ENCODE data around the gene SPAG9.

SPAG9 gene

DNA sequence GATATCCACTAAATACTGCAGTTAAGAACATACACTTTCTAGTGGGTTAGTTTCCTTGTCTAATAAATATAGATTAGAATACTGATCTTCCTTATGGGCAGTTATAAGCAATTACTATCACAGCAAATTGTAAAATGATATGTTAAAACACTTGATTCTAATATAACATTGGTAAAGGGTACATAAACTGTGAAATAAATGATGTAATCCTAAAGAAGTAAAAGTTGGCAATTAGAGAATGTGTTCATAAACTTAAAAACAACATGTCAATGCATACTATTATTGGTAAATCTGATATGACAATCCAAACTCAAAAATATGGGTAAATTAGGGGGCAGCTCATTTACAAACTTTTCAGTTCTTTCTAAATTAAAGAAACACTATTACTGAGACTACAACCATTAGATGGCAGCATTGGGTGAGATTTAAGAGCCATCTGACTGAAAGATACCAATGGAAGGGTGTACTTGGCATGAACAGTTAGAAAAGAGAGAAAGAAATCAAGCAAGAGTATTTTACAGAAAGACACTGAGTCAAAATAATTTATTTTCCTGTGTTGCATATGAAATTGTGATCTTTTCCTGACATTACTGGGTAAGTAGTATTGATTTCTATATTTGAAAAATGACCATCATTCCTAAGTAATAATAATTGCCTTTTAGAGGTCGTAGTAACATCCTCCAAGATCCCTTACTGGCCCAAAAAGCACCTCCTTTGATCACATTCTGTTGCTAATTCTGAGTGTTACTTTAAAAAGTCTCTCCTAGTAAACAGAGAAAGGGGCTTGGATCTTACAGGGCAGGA lies 119.6 kb downstream of the SPAG9 start:
- Histone ChIP-seq H3K9me3 (ENCODE audit: severe bottlenecking) (no peaks in the 10 kb centered on the region), H3K4me1 (ENCODE audit: insufficient read depth, poor library complexity, severe bottlenecking) (no peaks in the 10 kb centered on the region), H3K27me3 (ENCODE audit: insufficient read depth, poor library complexity, severe bottlenecking) (no peaks in the 10 kb centered on the region), H3K4me3 (ENCODE audit: severe bottlenecking) (no peak overlapping the region), H3K27ac (ENCODE audit: poor library complexity, severe bottlenecking) (no peak overlapping the region), H3K36me3 (ENCODE audit: low read depth) (peaks cover 87% of the 10 kb centered on the region)
- TF ChIP-seq, protein P1, sequence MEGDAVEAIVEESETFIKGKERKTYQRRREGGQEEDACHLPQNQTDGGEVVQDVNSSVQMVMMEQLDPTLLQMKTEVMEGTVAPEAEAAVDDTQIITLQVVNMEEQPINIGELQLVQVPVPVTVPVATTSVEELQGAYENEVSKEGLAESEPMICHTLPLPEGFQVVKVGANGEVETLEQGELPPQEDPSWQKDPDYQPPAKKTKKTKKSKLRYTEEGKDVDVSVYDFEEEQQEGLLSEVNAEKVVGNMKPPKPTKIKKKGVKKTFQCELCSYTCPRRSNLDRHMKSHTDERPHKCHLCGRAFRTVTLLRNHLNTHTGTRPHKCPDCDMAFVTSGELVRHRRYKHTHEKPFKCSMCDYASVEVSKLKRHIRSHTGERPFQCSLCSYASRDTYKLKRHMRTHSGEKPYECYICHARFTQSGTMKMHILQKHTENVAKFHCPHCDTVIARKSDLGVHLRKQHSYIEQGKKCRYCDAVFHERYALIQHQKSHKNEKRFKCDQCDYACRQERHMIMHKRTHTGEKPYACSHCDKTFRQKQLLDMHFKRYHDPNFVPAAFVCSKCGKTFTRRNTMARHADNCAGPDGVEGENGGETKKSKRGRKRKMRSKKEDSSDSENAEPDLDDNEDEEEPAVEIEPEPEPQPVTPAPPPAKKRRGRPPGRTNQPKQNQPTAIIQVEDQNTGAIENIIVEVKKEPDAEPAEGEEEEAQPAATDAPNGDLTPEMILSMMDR (IDR thresholded peaks at IDR 0.05; ENCODE audit: poor library complexity, severe bottlenecking), result peak; percentile 81
- DNase-seq (ENCODE audit: low spot score), result no peak
- peak; percentile 61; the same call in 1 of the 3 replicates for ATAC-seq (ENCODE audit: low read depth)

DNA sequence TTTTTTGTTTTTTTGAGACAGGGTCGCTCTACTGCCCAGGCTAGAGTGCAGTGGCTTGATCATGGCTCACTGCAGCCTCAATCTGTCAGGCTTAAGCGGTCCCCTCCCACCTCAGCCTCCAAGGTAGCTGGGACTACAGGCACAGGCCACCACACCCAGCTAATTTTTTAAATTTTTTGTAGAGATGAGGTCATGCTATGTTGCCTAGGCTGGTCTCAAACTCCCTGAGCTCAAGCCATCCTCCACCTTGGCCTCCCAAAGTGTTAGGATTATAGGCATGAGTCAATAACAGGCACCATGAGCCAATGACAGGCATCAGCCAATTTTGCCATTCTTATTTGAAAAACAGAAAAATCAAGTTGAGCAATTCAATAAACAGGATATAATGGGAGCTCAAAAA lies 125.0 kb downstream of the SPAG9 start:
- DNase-seq (ENCODE audit: low spot score) (no peak), ATAC-seq (ENCODE audit: low read depth) (no peak)
- no peak overlapping the region for H3K4me3 ChIP-seq (ENCODE audit: severe bottlenecking)
- H3K9me3 ChIP-seq (ENCODE audit: severe bottlenecking), result no peaks in the 10 kb centered on the region
- peaks cover 97% of the 10 kb centered on the region for H3K36me3 ChIP-seq (ENCODE audit: low read depth)
- TF ChIP-seq, protein P1 (IDR thresholded peaks at IDR 0.05; ENCODE audit: poor library complexity, severe bottlenecking), result no peak
- no peak overlapping the region for H3K27ac ChIP-seq (ENCODE audit: poor library complexity, severe bottlenecking)
- H3K27me3 ChIP-seq (ENCODE audit: insufficient read depth, poor library complexity, severe bottlenecking), result no peaks in the 10 kb centered on the region
- no peaks in the 10 kb centered on the region for H3K4me1 ChIP-seq (ENCODE audit: insufficient read depth, poor library complexity, severe bottlenecking)

DNA sequence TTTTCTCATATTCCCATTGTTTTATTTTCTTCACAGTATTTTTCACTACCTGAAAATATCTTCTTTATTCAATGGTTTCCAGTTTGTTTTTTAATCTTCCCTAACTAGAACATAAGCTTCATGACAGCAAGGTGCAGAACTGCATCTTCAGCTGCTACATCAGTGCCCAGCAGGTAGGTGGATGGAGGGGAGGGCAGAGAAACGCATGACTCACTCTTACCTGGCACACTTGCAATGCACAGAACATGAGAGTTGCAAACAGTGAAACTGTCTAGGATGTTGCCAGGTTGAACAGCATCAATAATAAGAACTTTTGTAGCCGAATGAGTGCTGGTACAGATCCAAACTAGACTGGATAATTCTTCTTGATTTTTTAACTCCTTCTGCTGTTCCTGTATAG lies 127.1 kb downstream of the SPAG9 start:
- H3K36me3 ChIP-seq (ENCODE audit: low read depth), result peaks cover 97% of the 10 kb centered on the region

DNA sequence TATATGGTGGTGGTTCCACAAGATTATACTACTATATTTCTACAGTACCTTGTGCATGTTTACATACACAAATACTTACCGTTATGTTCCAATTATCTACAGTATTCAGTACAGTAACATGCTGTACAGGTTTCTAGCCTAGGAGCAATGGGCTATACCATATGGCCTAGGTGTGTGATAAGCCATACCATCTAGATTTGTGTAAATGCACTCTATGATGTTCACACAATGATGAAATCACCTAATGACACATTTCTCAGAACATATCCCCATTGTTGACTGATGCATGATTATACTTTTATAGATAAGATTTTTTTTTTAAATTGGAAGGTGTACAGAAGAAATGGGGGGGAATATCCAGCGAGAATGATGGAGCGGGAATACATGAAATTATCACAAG lies 131.5 kb downstream of the SPAG9 start:
- peaks cover 95% of the 10 kb centered on the region for H3K36me3 ChIP-seq (ENCODE audit: low read depth)
- ATAC-seq (ENCODE audit: low read depth) (no peak), DNase-seq (ENCODE audit: low spot score) (no peak)
- no peak overlapping the region for H3K27ac ChIP-seq (ENCODE audit: poor library complexity, severe bottlenecking)
- no peaks in the 10 kb centered on the region for H3K9me3 ChIP-seq (ENCODE audit: severe bottlenecking)
- H3K4me1 ChIP-seq (ENCODE audit: insufficient read depth, poor library complexity, severe bottlenecking), result peaks cover 4% of the 10 kb centered on the region
- TF ChIP-seq, protein P1 (IDR thresholded peaks at IDR 0.05; ENCODE audit: poor library complexity, severe bottlenecking), result no peak
- H3K27me3 ChIP-seq (ENCODE audit: insufficient read depth, poor library complexity, severe bottlenecking), result no peaks in the 10 kb centered on the region
- H3K4me3 ChIP-seq (ENCODE audit: severe bottlenecking), result no peak overlapping the region

More for the DNA sequence above, 127.1 kb downstream of the SPAG9 start:
- TF ChIP-seq, protein P1 (IDR thresholded peaks at IDR 0.05; ENCODE audit: poor library complexity, severe bottlenecking), result no peak
- Histone ChIP-seq H3K9me3 (ENCODE audit: severe bottlenecking) (no peaks in the 10 kb centered on the region), H3K4me3 (ENCODE audit: severe bottlenecking) (no peak overlapping the region), H3K4me1 (ENCODE audit: insufficient read depth, poor library complexity, severe bottlenecking) (no peaks in the 10 kb centered on the region), H3K27me3 (ENCODE audit: insufficient read depth, poor library complexity, severe bottlenecking) (no peaks in the 10 kb centered on the region), H3K27ac (ENCODE audit: poor library complexity, severe bottlenecking) (no peak overlapping the region)
- no peak for DNase-seq (ENCODE audit: low spot score)
- ATAC-seq (ENCODE audit: low read depth), result peak; percentile 76

DNA sequence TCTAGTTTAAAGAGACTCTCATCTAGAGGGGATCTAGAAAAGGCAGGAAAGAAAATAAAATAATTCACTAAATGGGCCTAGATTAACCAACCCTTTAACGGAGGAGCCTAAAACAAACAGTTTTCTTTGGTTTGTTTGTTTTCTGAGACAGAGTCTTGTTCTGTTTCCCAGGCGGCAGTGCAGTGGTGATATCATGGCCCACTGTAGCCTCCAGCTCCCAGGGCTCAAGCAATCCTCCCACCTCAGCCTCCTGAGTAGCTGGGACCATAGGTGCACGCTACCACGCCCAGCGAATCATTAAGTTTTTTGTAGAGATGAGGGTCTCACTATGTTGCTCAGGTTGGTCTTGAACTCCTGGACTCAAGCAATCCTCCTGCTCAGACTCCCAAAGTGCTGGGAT lies 132.2 kb downstream of the SPAG9 start:
- DNase-seq (ENCODE audit: low spot score) (no peak), ATAC-seq (ENCODE audit: low read depth) (no peak)
- Histone ChIP-seq H3K27ac (ENCODE audit: poor library complexity, severe bottlenecking) (no peak overlapping the region), H3K27me3 (ENCODE audit: insufficient read depth, poor library complexity, severe bottlenecking) (no peaks in the 10 kb centered on the region), H3K9me3 (ENCODE audit: severe bottlenecking) (no peaks in the 10 kb centered on the region), H3K4me1 (ENCODE audit: insufficient read depth, poor library complexity, severe bottlenecking) (peaks cover 4% of the 10 kb centered on the region), H3K36me3 (ENCODE audit: low read depth) (peaks cover 94% of the 10 kb centered on the region), H3K4me3 (ENCODE audit: severe bottlenecking) (no peak overlapping the region)
- TF ChIP-seq, protein P1 (IDR thresholded peaks at IDR 0.05; ENCODE audit: poor library complexity, severe bottlenecking), result no peak
